ENCODE data around the gene SZT2.

GRCh38 chr1:43453442-43454269 is 64.0 kb downstream of the SZT2 start, which contains the start of gene HYI:
- TF ChIP-seq, protein P1, sequence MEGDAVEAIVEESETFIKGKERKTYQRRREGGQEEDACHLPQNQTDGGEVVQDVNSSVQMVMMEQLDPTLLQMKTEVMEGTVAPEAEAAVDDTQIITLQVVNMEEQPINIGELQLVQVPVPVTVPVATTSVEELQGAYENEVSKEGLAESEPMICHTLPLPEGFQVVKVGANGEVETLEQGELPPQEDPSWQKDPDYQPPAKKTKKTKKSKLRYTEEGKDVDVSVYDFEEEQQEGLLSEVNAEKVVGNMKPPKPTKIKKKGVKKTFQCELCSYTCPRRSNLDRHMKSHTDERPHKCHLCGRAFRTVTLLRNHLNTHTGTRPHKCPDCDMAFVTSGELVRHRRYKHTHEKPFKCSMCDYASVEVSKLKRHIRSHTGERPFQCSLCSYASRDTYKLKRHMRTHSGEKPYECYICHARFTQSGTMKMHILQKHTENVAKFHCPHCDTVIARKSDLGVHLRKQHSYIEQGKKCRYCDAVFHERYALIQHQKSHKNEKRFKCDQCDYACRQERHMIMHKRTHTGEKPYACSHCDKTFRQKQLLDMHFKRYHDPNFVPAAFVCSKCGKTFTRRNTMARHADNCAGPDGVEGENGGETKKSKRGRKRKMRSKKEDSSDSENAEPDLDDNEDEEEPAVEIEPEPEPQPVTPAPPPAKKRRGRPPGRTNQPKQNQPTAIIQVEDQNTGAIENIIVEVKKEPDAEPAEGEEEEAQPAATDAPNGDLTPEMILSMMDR (IDR thresholded peaks at IDR 0.05; ENCODE audit: insufficient read depth, low read depth, low read length) = no peak
- TF ChIP-seq EZH2 (IDR thresholded peaks at IDR 0.05; ENCODE audit: insufficient read depth, low read length) = no peak
